H1 (cell line): ENCODE results near the gene IGSF9B. TPM values are rescaled to one million over a fixed set of nuclear protein-coding genes. Genes with fewer than 3 reads are reported as not detected.

Experiments
- BRCA1 ChIP-seq: IDR thresholded peaks from 2 replicates; pipeline ENCODE4 v1.6.1; 2012; ENCODE audit warnings: low read depth, low read length, improper control_type of control experiment
- HDAC6 ChIP-seq: IDR thresholded peaks from one replicate; pipeline ENCODE4 v1.7.1; 2012; ENCODE audit warnings: low read depth, mild to moderate bottlenecking, inconsistent platforms, low read length, moderate library complexity
- KDM1A ChIP-seq: fragments of 200-600, 300-600 bp; sonication (generic); IDR thresholded peaks from 2 replicates; pipeline ENCODE4 v1.7.1; 2016; ENCODE audit warnings: mild to moderate bottlenecking, low read length, borderline replicate concordance
- NRF1 ChIP-seq: IDR thresholded peaks from 2 replicates; pipeline ENCODE4 v1.6.1; 2011; ENCODE audit warnings: mild to moderate bottlenecking, low read depth, low read length, improper control_type of control experiment
- POLR2A ChIP-seq, 2 experiments: IDR thresholded peaks; 1 replicate in 1 of 2; 2 replicates in 1 of 2; pipeline ENCODE4 v1.6.1; 2011; ENCODE audit warnings: low read depth in 2 of 2, low read length in 2 of 2, mild to moderate bottlenecking in 2 of 2; ENCODE audit errors: control extremely low read depth in 1 of 2
- RXRA ChIP-seq: IDR thresholded peaks from 2 replicates; pipeline ENCODE4 v1.6.1; 2011; ENCODE audit warnings: low read depth, mild to moderate bottlenecking, low read length, moderate library complexity; ENCODE audit not compliant: insufficient read depth
- SP2 ChIP-seq: IDR thresholded peaks from 2 replicates; pipeline ENCODE4 v1.6.1; 2012; ENCODE audit warnings: mild to moderate bottlenecking, low read length, inconsistent platforms
- TAF1 ChIP-seq: IDR thresholded peaks from 2 replicates; pipeline ENCODE4 v1.6.1; 2011; ENCODE audit warnings: mild to moderate bottlenecking, low read depth, low read length
- TBP ChIP-seq: IDR thresholded peaks from 2 replicates; pipeline ENCODE4 v1.6.1; 2011; ENCODE audit warnings: low read depth, low read length, improper control_type of control experiment
- polyA plus RNA-seq, 7 experiments: library from polyadenylated mRNA; depleted of rRNA in 3 of 7; stranded (reverse) in 5 of 7; unstranded in 2 of 7; fragments of >200 nt in 5 of 7; fragments of 200-250 nt in 2 of 7; gene quantifications; 1 replicate in 5 of 7; 2 replicates in 1 of 7; 4 replicates in 1 of 7; pipeline versions ENCODE4 v1.2.1 to v1.2.3, GENCODE V29; 2011 to 2013; ENCODE audit warnings: missing spikeins in 2 of 7, mixed read lengths in 2 of 7
- total RNA-seq: library from RNA; stranded (reverse); fragmentation: NEBNext Ultra II Directional; extraction: Animal tissue kit (Norgen Biotek cat#: 25700); gene quantifications from 2 replicates; pipeline ENCODE4 v1.2.1, GENCODE V29; 2021
- TF ChIP-seq, protein P1 (sequence below): fragments of 300-600 bp; sonication (generic); IDR thresholded peaks from 2 replicates; pipeline ENCODE4 v1.7.1; 2012; ENCODE audit warnings: low read length, moderate library complexity, mild to moderate bottlenecking, inconsistent platforms; ENCODE audit not compliant: insufficient replicate concordance

IGSF9B gene
- total and polyA plus RNA-seq, 2 of the 8 experiments (the other 6 are each of a cell fraction or from before 2014, with no cell fraction given) = 16.5 to 49.2 TPM

DNA sequence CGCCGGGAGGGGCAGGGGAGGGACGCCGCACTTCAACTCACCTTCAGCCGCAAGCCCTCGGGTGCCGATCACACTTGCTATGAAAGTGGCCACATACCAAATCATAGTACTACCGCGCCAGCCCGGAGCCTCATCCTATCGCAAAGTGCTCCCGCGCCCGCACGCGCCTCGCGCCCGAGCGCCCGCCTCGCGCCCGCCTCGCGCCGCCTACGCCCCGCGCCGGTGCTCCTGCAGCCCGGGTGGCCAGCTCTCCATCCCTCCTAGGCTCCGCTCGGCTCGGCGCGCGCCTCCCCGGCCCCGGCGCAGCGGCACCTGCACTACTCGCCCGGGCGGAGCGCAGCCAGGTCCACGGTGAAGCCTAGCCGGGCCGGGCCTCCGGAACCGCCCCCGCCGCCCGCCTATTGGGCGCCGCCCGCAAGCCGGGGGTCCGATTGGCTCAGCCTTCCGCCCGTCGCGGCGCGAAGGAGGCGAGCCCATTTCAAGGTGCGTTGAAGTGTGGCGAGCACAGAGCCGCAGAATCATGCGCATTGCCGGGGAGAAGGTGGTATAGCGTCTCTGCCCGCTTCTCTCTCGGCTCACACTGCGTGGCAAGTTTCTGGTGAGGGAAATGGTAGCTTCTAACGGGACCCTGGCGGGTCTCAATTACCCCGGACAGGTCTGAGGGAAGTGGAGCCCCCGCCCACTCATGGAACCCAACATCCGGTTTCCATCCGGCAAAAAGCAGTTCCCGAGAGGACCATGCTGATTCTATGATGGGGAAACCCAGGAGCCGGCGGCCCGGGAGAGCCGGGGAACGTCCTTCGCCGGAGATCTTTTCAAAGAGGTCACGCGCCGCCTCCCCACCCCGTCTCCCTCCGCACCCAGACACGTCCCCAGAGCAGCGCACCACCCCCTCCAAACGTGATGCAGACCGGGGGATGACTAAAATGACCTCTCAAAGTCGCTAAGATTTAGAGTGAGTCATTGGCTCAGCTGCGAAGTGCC lies at the start of gene IGSF9B (continued):
- TF ChIP-seq, protein P1, sequence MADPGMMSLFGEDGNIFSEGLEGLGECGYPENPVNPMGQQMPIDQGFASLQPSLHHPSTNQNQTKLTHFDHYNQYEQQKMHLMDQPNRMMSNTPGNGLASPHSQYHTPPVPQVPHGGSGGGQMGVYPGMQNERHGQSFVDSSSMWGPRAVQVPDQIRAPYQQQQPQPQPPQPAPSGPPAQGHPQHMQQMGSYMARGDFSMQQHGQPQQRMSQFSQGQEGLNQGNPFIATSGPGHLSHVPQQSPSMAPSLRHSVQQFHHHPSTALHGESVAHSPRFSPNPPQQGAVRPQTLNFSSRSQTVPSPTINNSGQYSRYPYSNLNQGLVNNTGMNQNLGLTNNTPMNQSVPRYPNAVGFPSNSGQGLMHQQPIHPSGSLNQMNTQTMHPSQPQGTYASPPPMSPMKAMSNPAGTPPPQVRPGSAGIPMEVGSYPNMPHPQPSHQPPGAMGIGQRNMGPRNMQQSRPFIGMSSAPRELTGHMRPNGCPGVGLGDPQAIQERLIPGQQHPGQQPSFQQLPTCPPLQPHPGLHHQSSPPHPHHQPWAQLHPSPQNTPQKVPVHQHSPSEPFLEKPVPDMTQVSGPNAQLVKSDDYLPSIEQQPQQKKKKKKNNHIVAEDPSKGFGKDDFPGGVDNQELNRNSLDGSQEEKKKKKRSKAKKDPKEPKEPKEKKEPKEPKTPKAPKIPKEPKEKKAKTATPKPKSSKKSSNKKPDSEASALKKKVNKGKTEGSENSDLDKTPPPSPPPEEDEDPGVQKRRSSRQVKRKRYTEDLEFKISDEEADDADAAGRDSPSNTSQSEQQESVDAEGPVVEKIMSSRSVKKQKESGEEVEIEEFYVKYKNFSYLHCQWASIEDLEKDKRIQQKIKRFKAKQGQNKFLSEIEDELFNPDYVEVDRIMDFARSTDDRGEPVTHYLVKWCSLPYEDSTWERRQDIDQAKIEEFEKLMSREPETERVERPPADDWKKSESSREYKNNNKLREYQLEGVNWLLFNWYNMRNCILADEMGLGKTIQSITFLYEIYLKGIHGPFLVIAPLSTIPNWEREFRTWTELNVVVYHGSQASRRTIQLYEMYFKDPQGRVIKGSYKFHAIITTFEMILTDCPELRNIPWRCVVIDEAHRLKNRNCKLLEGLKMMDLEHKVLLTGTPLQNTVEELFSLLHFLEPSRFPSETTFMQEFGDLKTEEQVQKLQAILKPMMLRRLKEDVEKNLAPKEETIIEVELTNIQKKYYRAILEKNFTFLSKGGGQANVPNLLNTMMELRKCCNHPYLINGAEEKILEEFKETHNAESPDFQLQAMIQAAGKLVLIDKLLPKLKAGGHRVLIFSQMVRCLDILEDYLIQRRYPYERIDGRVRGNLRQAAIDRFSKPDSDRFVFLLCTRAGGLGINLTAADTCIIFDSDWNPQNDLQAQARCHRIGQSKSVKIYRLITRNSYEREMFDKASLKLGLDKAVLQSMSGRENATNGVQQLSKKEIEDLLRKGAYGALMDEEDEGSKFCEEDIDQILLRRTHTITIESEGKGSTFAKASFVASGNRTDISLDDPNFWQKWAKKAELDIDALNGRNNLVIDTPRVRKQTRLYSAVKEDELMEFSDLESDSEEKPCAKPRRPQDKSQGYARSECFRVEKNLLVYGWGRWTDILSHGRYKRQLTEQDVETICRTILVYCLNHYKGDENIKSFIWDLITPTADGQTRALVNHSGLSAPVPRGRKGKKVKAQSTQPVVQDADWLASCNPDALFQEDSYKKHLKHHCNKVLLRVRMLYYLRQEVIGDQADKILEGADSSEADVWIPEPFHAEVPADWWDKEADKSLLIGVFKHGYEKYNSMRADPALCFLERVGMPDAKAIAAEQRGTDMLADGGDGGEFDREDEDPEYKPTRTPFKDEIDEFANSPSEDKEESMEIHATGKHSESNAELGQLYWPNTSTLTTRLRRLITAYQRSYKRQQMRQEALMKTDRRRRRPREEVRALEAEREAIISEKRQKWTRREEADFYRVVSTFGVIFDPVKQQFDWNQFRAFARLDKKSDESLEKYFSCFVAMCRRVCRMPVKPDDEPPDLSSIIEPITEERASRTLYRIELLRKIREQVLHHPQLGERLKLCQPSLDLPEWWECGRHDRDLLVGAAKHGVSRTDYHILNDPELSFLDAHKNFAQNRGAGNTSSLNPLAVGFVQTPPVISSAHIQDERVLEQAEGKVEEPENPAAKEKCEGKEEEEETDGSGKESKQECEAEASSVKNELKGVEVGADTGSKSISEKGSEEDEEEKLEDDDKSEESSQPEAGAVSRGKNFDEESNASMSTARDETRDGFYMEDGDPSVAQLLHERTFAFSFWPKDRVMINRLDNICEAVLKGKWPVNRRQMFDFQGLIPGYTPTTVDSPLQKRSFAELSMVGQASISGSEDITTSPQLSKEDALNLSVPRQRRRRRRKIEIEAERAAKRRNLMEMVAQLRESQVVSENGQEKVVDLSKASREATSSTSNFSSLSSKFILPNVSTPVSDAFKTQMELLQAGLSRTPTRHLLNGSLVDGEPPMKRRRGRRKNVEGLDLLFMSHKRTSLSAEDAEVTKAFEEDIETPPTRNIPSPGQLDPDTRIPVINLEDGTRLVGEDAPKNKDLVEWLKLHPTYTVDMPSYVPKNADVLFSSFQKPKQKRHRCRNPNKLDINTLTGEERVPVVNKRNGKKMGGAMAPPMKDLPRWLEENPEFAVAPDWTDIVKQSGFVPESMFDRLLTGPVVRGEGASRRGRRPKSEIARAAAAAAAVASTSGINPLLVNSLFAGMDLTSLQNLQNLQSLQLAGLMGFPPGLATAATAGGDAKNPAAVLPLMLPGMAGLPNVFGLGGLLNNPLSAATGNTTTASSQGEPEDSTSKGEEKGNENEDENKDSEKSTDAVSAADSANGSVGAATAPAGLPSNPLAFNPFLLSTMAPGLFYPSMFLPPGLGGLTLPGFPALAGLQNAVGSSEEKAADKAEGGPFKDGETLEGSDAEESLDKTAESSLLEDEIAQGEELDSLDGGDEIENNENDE = no peak
- peak in 1 of 2 experiments; percentile 35; a peak in 1 of 3 replicates for TF ChIP-seq POLR2A (IDR thresholded peaks at IDR 0.05; ENCODE audit: control extremely low read depth in 1 of 2, low read depth in 2 of 2, low read length in 2 of 2)
- no peak for TF ChIP-seq BRCA1
- TF ChIP-seq RXRA = no peak
- TF ChIP-seq TAF1 = peak; percentile 65; the same call in 1 of the 2 replicates
- TF ChIP-seq SP2 = peak; percentile 60
- TF ChIP-seq KDM1A = 0 out of 2 replicates have a peak, but pooled peaks have one; percentile 53
- peak; percentile 37 for TF ChIP-seq TBP
- no peak for TF ChIP-seq HDAC6
- TF ChIP-seq NRF1 = no peak
